Aorta (tissue), 5 donors: ENCODE results near the gene TAF11L6. TPM values are rescaled to one million over a fixed set of nuclear protein-coding genes. Genes with fewer than 3 reads are reported as not detected.
"Not testable (repeated sequence)": the region's sequence is repeated elsewhere in the genome, so short reads cannot be mapped to it uniquely, and the experiment has no call there.

Experiments used
- ATAC-seq: fragments of 200-7000 bp; cut with Tn5 transposase; one replicate; pipeline ENCODE4 v1.9.1; 2022; ENCODE audit warnings: moderate library complexity; ENCODE audit not compliant: low FRiP score
- DNase-seq, 2 donors: peaks; one replicate each; pipeline ENCODE4 v3.0.0-alpha.2; 2020
- H3K27ac ChIP-seq, 2 donors: one replicate each; pipeline ENCODE4 v1.5.1; 2013; ENCODE audit warnings: low read length in 2 of 2, mild to moderate bottlenecking in 2 of 2, moderate library complexity in 2 of 2, control low read depth in 1 of 2, inconsistent platforms in 1 of 2, low read depth in 1 of 2
- H3K27me3 ChIP-seq, 2 donors: one replicate each; pipeline ENCODE4 v1.6.1; 2013; ENCODE audit warnings: control low read depth in 1 of 2, low read length in 1 of 2, mild to moderate bottlenecking in 1 of 2, moderate library complexity in 1 of 2; ENCODE audit not compliant: insufficient read depth in 2 of 2, control insufficient read depth in 1 of 2
- H3K36me3 ChIP-seq, 2 donors: one replicate each; pipeline ENCODE4 v1.6.1; 2013; ENCODE audit warnings: control low read depth in 1 of 2, low read length in 1 of 2, mild to moderate bottlenecking in 1 of 2; ENCODE audit not compliant: insufficient read depth in 2 of 2, control insufficient read depth in 1 of 2
- H3K4me1 ChIP-seq, 2 donors: one replicate each; pipeline ENCODE4 v1.6.1; 2013; ENCODE audit warnings: low read length in 2 of 2, control low read depth in 1 of 2, mild to moderate bottlenecking in 1 of 2, moderate library complexity in 1 of 2; ENCODE audit not compliant: insufficient read depth in 2 of 2, control insufficient read depth in 1 of 2
- H3K4me3 ChIP-seq, 2 donors: one replicate each; pipeline ENCODE4 v1.5.1; 2013; ENCODE audit warnings: low read length in 2 of 2, control low read depth in 1 of 2, mild to moderate bottlenecking in 1 of 2
- H3K9me3 ChIP-seq: one replicate; pipeline ENCODE4 v1.6.1; 2013; ENCODE audit warnings: mild to moderate bottlenecking, low read length; ENCODE audit not compliant: control insufficient read depth
- WGBS, 2 donors: extraction: QIAGEN DNeasy Blood & Tissue Kit; methylation state at CpG; one replicate each; pipeline ENCODE4 v1.1.7; 2013; 5-methylcytosine and 5-hydroxymethylcytosine counted together
- intact Hi-C, 2 donors: fragments of 100-400 bp; cut with DNase I; formaldehyde crosslinking; loops; one replicate each; pipeline versions ENCODE4 v1.14.2 to v1.15.0; 2022
- polyA plus RNA-seq, 2 donors: library from polyadenylated mRNA; stranded (reverse); fragments of 200-250 nt; gene quantifications; one replicate each; pipeline ENCODE4 v1.2.3, GENCODE V29; 2013
- total RNA-seq, 2 donors: library from RNA; stranded (reverse); fragmentation: NEBNext Ultra II Directional; extraction: Animal tissue kit (Norgen Biotek cat#: 25700); gene quantifications; one replicate each; pipeline ENCODE4 v1.2.1, GENCODE V29; 2021
- donor health status: healthy with polysubstance abuse.
- donor health status: Bipolar disorder and iron deficiency.
- donor health status: DM: no; HTN: no; CAD: no.
- donor health status: DM: no; HTN: no; CAD: no.
- donor health status: DM: yes; HTN: yes; CAD: no.

TAF11L6 gene
- total and polyA plus RNA-seq, 4 donors = not detected

DNA sequence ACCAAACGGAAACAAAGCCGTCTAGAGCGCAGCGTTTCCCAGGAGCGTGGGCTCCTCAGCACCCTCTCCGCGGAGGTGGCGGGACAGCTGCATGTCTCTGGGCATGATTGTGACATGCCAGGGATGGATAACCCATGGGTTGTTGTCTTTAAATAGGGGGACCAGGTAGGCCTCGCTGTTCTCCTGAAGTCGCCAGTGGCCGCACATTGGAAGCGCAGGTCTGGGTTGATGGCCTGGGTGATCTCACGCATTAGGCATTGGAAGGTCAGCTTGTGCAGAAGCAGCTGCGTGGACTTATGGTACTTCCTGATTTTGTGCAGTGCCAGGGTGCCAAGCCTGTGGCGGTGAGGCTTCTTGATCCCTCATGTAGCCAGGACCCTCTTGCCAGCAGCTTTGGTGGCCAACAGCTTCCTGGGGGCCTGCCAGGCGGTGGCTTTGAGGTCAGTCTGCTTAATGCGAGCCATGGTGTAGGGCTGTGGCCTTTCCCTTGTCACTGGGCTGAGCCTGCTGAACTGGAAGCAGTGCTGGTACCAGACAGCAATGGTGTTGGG, 16.6 kb upstream of the TAF11L6 start:
- H3K9me3 ChIP-seq = no peaks in the 10 kb centered on the region
- no peaks in the 10 kb centered on the region for H3K36me3 ChIP-seq
- ATAC-seq = no peak
- no peak overlapping the region for H3K27ac ChIP-seq
- intact Hi-C loops = no loop called here
- no peak overlapping the region for H3K4me3 ChIP-seq
- 93 to 94% methylated on average over 17 of the region's 17 CpGs for WGBS, 2 donors
- no peaks in the 10 kb centered on the region for H3K27me3 ChIP-seq
- no peak for DNase-seq
- no peaks in the 10 kb centered on the region for H3K4me1 ChIP-seq

DNA sequence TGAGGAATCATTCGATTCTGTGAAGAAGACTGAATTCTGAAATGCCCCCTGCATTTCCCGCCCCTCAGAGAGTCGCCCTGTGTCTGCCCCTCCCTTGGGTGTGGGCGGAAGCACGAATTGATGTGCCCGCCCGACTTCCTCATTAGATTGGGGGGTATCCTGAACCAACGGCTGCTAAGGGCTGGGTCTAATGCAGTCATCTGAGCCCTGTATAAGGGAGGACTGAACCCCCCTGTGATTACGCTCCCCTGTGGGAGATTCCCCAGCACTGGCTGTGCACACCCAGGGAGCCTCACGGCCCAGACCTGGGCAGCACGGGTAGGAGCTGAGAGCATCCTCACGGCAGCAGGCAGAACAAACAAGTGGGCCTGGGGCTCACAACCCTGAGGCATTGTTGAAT, 10.9 kb upstream of the TAF11L6 start:
- ATAC-seq, H3K27me3 ChIP-seq, H3K36me3 ChIP-seq, intact Hi-C loops, H3K27ac ChIP-seq, H3K4me3 ChIP-seq, H3K9me3 ChIP-seq, H3K4me1 ChIP-seq: not testable (repeated sequence)
- WGBS, 2 donors = 85 to 91% methylated on average over 8 to 9 of the region's 12 CpGs
- peak; percentile 62 to 77 for DNase-seq

DNA sequence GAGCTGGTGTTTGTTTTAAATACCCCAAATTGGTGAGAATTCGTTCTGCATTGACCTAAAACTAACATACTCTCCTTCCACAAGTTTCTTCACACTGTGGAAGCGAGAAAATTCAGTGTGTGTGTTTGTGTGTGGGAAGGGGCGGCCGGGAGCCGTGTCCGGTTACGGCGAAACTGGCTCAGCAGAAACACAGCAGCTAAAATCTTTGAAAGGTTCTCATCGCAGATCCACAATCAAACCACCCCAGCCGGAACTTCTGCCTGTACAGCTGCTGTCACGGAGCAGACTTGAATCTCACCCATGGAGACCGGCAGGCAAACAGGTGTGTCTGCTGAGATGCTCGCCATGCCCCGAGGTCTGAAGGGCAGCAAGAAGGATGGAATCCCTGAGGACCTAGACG, 10.4 kb upstream of the TAF11L6 start, which contains the start of gene TAF11L3:
Gene TAF11L3, plus strand, starts transcription at position 301 of the 400 bp plus-strand sequence.
- intact Hi-C loops, H3K27me3 ChIP-seq, H3K4me1 ChIP-seq, H3K27ac ChIP-seq, ATAC-seq, H3K4me3 ChIP-seq, DNase-seq, H3K36me3 ChIP-seq, H3K9me3 ChIP-seq: not testable (repeated sequence)
- no CpG with 5 or more reads among the region's 15 CpGs for WGBS, 2 donors

DNA sequence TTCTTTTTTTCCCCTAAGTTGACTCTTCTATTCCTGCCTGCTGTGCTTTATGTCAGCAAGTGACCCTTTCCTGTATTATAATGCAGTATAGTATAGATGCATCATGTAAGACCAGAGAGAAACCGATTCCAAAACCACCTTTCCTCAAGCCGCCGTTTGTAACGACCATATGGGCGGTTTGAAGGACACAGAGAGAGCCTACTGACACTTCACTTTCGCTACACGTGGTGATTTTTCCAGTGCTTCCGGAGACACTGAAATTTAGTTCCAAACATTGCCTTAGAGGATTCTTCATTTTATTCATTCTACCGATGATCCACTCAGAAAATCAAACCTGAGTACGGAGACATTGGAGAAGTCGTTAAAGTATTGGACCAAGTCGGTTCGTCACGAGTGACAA, 9.0 kb upstream of the TAF11L6 start:
- DNase-seq, H3K36me3 ChIP-seq, H3K27me3 ChIP-seq, intact Hi-C loops, H3K27ac ChIP-seq, H3K9me3 ChIP-seq, H3K4me3 ChIP-seq, ATAC-seq, H3K4me1 ChIP-seq: not testable (repeated sequence)
- 92 to 95% methylated on average over 8 of the region's 14 CpGs for WGBS, 2 donors

DNA sequence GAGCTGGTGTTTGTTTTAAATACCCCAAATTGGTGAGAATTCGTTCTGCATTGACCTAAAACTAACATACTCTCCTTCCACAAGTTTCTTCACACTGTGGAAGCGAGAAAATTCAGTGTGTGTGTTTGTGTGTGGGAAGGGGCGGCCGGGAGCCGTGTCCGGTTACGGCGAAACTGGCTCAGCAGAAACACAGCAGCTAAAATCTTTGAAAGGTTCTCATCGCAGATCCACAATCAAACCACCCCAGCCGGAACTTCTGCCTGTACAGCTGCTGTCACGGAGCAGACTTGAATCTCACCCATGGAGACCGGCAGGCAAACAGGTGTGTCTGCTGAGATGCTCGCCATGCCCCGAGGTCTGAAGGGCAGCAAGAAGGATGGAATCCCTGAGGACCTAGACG, 7.0 kb upstream of the TAF11L6 start, which contains the start of gene TAF11L4:
Gene TAF11L4, plus strand, starts transcription at position 301 of the 400 bp plus-strand sequence.
- intact Hi-C loops, H3K27ac ChIP-seq, DNase-seq, H3K36me3 ChIP-seq, H3K9me3 ChIP-seq, H3K4me3 ChIP-seq, H3K27me3 ChIP-seq, ATAC-seq, H3K4me1 ChIP-seq: not testable (repeated sequence)
- WGBS, 2 donors = no CpG with 5 or more reads among the region's 15 CpGs

DNA sequence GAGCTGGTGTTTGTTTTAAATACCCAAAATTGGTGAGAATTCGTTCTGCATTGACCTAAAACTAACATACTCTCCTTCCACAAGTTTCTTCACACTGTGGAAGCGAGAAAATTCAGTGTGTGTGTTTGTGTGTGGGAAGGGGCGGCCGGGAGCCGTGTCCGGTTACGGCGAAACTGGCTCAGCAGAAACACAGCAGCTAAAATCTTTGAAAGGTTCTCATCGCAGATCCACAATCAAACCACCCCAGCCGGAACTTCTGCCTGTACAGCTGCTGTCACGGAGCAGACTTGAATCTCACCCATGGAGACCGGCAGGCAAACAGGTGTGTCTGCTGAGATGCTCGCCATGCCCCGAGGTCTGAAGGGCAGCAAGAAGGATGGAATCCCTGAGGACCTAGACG, 3.5 kb upstream of the TAF11L6 start, which contains the start of gene TAF11L5:
Gene TAF11L5, plus strand, starts transcription at position 301 of the 400 bp plus-strand sequence.
- H3K4me3 ChIP-seq, H3K27ac ChIP-seq, H3K27me3 ChIP-seq, intact Hi-C loops, H3K36me3 ChIP-seq, DNase-seq, H3K4me1 ChIP-seq, ATAC-seq, H3K9me3 ChIP-seq: not testable (repeated sequence)
- WGBS, 2 donors = no CpG with 5 or more reads among the region's 15 CpGs

DNA sequence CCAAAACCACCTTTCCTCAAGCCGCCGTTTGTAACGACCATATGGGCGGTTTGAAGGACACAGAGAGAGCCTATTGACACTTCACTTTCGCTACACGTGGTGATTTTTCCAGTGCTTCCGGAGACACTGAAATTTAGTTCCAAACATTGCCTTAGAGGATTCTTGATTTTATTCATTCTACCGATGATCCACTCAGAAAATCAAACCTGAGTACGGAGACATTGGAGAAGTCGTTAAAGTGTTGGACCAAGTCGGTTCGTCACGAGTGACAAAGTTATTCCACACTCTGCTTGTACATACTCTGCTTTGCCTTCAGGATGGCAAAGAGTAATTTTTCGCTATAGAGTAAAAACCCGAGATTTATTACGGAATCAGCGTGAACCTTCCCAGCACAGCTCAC, 2.0 kb upstream of the TAF11L6 start:
- H3K4me1 ChIP-seq, H3K27me3 ChIP-seq, H3K27ac ChIP-seq, ATAC-seq, intact Hi-C loops, H3K9me3 ChIP-seq, H3K4me3 ChIP-seq, H3K36me3 ChIP-seq: not testable (repeated sequence)
- DNase-seq = peak; percentile 59 to 76
- WGBS, 2 donors = 92 to 95% methylated on average over 9 of the region's 17 CpGs

Other genes with a start within 250 kb of the TAF11L6 start
- not detected for gene TAF11L2, start 30.4 kb upstream of the TAF11L6 start, total RNA-seq
- gene TAF11L2, start 30.4 kb upstream of the TAF11L6 start, polyA plus RNA-seq = not detected
- not detected for gene TAF11L3, start 10.3 kb upstream of the TAF11L6 start, total RNA-seq
- not detected for gene TAF11L3, start 10.3 kb upstream of the TAF11L6 start, polyA plus RNA-seq
- gene TAF11L4, start 6.9 kb upstream of the TAF11L6 start, total RNA-seq = not detected
- gene TAF11L4, start 6.9 kb upstream of the TAF11L6 start, polyA plus RNA-seq = not detected
- gene TAF11L5, start 3.4 kb upstream of the TAF11L6 start, total RNA-seq = not detected
- not detected for gene TAF11L5, start 3.4 kb upstream of the TAF11L6 start, polyA plus RNA-seq
- gene TAF11L7, start 57.1 kb downstream of the TAF11L6 start, total RNA-seq = not detected
- gene TAF11L7, start 57.1 kb downstream of the TAF11L6 start, polyA plus RNA-seq = not detected
- not detected for gene TAF11L8, start 62.3 kb downstream of the TAF11L6 start, total RNA-seq
- not detected for gene TAF11L8, start 62.3 kb downstream of the TAF11L6 start, polyA plus RNA-seq
- not detected for gene TAF11L9, start 65.7 kb downstream of the TAF11L6 start, total RNA-seq
- not detected for gene TAF11L9, start 65.7 kb downstream of the TAF11L6 start, polyA plus RNA-seq
- not detected for gene TAF11L10, start 69.2 kb downstream of the TAF11L6 start, total RNA-seq
- gene TAF11L10, start 69.2 kb downstream of the TAF11L6 start, polyA plus RNA-seq = not detected
- not detected for gene TAF11L11, start 75.5 kb downstream of the TAF11L6 start, total RNA-seq
- gene TAF11L11, start 75.5 kb downstream of the TAF11L6 start, polyA plus RNA-seq = not detected
- not detected for gene TAF11L12, start 81.7 kb downstream of the TAF11L6 start, total RNA-seq
- not detected for gene TAF11L12, start 81.7 kb downstream of the TAF11L6 start, polyA plus RNA-seq
- not detected for gene TAF11L13, start 103.4 kb downstream of the TAF11L6 start, total RNA-seq
- gene TAF11L13, start 103.4 kb downstream of the TAF11L6 start, polyA plus RNA-seq = not detected
- gene TAF11L14, start 105.8 kb downstream of the TAF11L6 start, total RNA-seq = not detected
- not detected for gene TAF11L14, start 105.8 kb downstream of the TAF11L6 start, polyA plus RNA-seq